ENCODE results near the gene COL27A1.

Gene COL27A1

GRCh38 chr9:114236391-114237138, 81.2 kb downstream of the COL27A1 start:
- TF ChIP-seq MYC (IDR thresholded peaks at IDR 0.05; ENCODE audit: low read depth, low read length) (no peak), CTCF (IDR thresholded peaks at IDR 0.05; ENCODE audit: low read depth, low read length) (no peak), POLR2A (IDR thresholded peaks at IDR 0.05; ENCODE audit: extremely low read depth, insufficient read length) (no peak)
- TF ChIP-seq, protein P1, sequence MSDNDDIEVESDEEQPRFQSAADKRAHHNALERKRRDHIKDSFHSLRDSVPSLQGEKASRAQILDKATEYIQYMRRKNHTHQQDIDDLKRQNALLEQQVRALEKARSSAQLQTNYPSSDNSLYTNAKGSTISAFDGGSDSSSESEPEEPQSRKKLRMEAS (IDR thresholded peaks at IDR 0.05; ENCODE audit: low read depth, low read length): no peak
- DNase-seq (ENCODE audit: low read depth): no peak
- no peak overlapping the region for H3K4me3 ChIP-seq (ENCODE audit: low read depth, low read length)

DNA sequence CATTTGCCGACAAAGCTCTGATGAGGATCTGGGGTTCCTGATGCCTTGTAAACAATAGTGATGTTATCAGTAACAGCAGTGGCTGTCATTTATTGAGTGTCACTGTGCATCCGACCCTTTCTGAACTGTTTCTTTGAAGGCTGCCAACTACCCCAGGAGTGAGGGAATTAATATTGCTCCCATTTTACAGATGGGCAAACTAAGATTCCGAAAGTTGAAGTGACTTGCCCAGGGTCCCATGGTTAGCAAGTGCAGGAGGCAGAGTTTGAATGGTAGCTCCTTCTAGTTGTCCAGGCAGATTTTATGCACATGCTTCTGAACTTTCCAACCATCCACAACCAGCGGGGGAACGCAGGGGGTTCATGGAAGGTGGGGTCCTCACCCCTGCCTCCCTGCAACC, 81.9 kb downstream of the COL27A1 start:
- no peak overlapping the region for H3K4me3 ChIP-seq (ENCODE audit: low read depth, low read length)
- no peak for TF ChIP-seq CTCF (IDR thresholded peaks at IDR 0.05; ENCODE audit: low read depth, low read length)
- no peak for TF ChIP-seq MYC (IDR thresholded peaks at IDR 0.05; ENCODE audit: low read depth, low read length)
- TF ChIP-seq, protein P1 (IDR thresholded peaks at IDR 0.05; ENCODE audit: low read depth, low read length): no peak
- TF ChIP-seq POLR2A (IDR thresholded peaks at IDR 0.05; ENCODE audit: extremely low read depth, insufficient read length): no peak
- no peak for DNase-seq (ENCODE audit: low read depth)

DNA sequence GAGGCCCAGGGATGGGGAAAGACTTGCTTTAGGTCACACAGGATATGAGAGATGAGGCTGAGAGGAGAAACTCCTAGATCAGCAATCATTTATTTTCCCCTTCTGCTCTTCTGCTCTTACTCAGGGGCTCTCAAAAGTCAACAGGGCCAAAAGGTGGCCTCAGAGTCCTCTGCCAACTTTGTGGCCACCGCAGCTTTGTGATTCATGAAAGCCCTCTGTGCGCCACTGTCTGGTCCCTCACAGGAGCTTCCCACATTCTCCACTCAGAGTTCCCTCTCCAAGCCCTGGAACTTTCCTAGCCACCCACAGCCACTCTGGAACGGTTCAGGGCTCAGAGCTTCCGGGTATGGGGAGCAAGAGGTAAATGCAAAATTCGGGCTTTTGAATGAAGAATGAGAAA, 82.4 kb downstream of the COL27A1 start:
- TF ChIP-seq, protein P1 (IDR thresholded peaks at IDR 0.05; ENCODE audit: low read depth, low read length): no peak
- TF ChIP-seq POLR2A (IDR thresholded peaks at IDR 0.05; ENCODE audit: extremely low read depth, insufficient read length) (no peak), MYC (IDR thresholded peaks at IDR 0.05; ENCODE audit: low read depth, low read length) (no peak), CTCF (IDR thresholded peaks at IDR 0.05; ENCODE audit: low read depth, low read length) (no peak)
- no peak for DNase-seq (ENCODE audit: low read depth)
- no peak overlapping the region for H3K4me3 ChIP-seq (ENCODE audit: low read depth, low read length)

GRCh38 chr9:114238472-114238871, 83.1 kb downstream of the COL27A1 start:
- H3K4me3 ChIP-seq (ENCODE audit: low read depth, low read length): no peak overlapping the region
- TF ChIP-seq MYC (IDR thresholded peaks at IDR 0.05; ENCODE audit: low read depth, low read length) (no peak), POLR2A (IDR thresholded peaks at IDR 0.05; ENCODE audit: extremely low read depth, insufficient read length) (no peak)
- no peak for DNase-seq (ENCODE audit: low read depth)

GRCh38 chr9:114238891-114239875, 83.8 kb downstream of the COL27A1 start:
- H3K4me3 ChIP-seq (ENCODE audit: low read depth, low read length): no peak overlapping the region
- peak; percentile 56 for DNase-seq (ENCODE audit: low read depth)
- TF ChIP-seq, protein P1 (IDR thresholded peaks at IDR 0.05; ENCODE audit: low read depth, low read length): no peak
- TF ChIP-seq CTCF (IDR thresholded peaks at IDR 0.05; ENCODE audit: low read depth, low read length): peak; percentile 9

- TF ChIP-seq MYC (IDR thresholded peaks at IDR 0.05; ENCODE audit: low read depth, low read length) (no peak), POLR2A (IDR thresholded peaks at IDR 0.05; ENCODE audit: extremely low read depth, insufficient read length) (no peak), CTCF (IDR thresholded peaks at IDR 0.05; ENCODE audit: low read depth, low read length) (no peak)
- TF ChIP-seq, protein P1 (IDR thresholded peaks at IDR 0.05; ENCODE audit: low read depth, low read length): no peak
- H3K4me3 ChIP-seq (ENCODE audit: low read depth, low read length): no peak overlapping the region
- no peak for DNase-seq (ENCODE audit: low read depth)
Observed at GRCh38 chr9:114240216-114240615, 84.9 kb downstream of the COL27A1 start.

Measured in NB4 (cell line).